H54 (cell line): Measurements from ENCODE around the gene PCDHA8.
"Not testable (repeated sequence)": the region's sequence is repeated elsewhere in the genome, so short reads cannot be mapped to it uniquely, and the experiment has no call there.

Source experiments
- DNase-seq: peaks from one replicate; pipeline ENCODE4 v3.0.0; 2011; ENCODE audit warnings: low spot score, mixed read lengths; ENCODE audit not compliant: insufficient read length
- FAIRE-seq: peaks from 3 replicates; lab custom pipeline; 2011; peaks lifted over from hg19 to GRCh38; lab: Jason Lieb, UNC
- POLR2A ChIP-seq: IDR thresholded peaks from 2 replicates; pipeline ENCODE4 v1.6.1; 2011; ENCODE audit warnings: low read depth, mild to moderate bottlenecking, low read length

The PCDHA8 gene

GRCh38 chr5:140808889-140809291, 32.1 kb upstream of the PCDHA8 start:
- FAIRE-seq (no peak), DNase-seq (no peak)
- TF ChIP-seq POLR2A, result no peak

GRCh38 chr5:140821375-140822280, 19.4 kb upstream of the PCDHA8 start, which contains the start of gene PCDHA5:
PCDHA5 (plus strand) TSS chr5:140821613.
- FAIRE-seq (no peak), DNase-seq (no peak)
- no peak for TF ChIP-seq POLR2A

GRCh38 chr5:140822281-140822629, 18.7 kb upstream of the PCDHA8 start:
- no peak for DNase-seq
- FAIRE-seq, result no peak
- TF ChIP-seq POLR2A, result no peak

GRCh38 chr5:140822969-140823368, 18.0 kb upstream of the PCDHA8 start:
- DNase-seq, FAIRE-seq: not testable (repeated sequence)

- no peak for DNase-seq
- TF ChIP-seq POLR2A, result no peak
- no peak for FAIRE-seq
These were observed 17.5 kb upstream of the PCDHA8 start for GRCh38 chr5:140823475-140823874.

GRCh38 chr5:140827704-140828361, 13.2 kb upstream of the PCDHA8 start, which contains the start of gene PCDHA6:
PCDHA6 (plus strand) TSS chr5:140827960; CDS start chr5:140828092, 132 bp downstream.
- DNase-seq, result no peak
- no peak for FAIRE-seq
- no peak for TF ChIP-seq POLR2A

GRCh38 chr5:140828362-140828737, 12.6 kb upstream of the PCDHA8 start:
- TF ChIP-seq POLR2A, result no peak
- no peak for FAIRE-seq
- no peak for DNase-seq

GRCh38 chr5:140829511-140830501, 11.2 kb upstream of the PCDHA8 start:
- not testable (repeated sequence) for DNase-seq, FAIRE-seq

- DNase-seq, result no peak
- no peak for FAIRE-seq
- TF ChIP-seq POLR2A, result no peak
These were observed 7.0 kb upstream of the PCDHA8 start, which contains the start of gene PCDHA7 for GRCh38 chr5:140833993-140834392. PCDHA7 (plus strand) TSS chr5:140834269; CDS start chr5:140834384, 115 bp downstream.

- FAIRE-seq, DNase-seq: not testable (repeated sequence)
These were observed 6.5 kb upstream of the PCDHA8 start for GRCh38 chr5:140834439-140835008.

GRCh38 chr5:140835622-140836510, 5.1 kb upstream of the PCDHA8 start:
- no peak for DNase-seq
- TF ChIP-seq POLR2A, result no peak
- FAIRE-seq, result no peak

- TF ChIP-seq POLR2A, result no peak
- no peak for FAIRE-seq
- no peak for DNase-seq
These were observed 2.1 kb downstream of the PCDHA8 start for GRCh38 chr5:140842798-140843733.

- not testable (repeated sequence) for FAIRE-seq, DNase-seq
These were observed 7.4 kb downstream of the PCDHA8 start, which contains the start of gene PCDHA9 for GRCh38 chr5:140848139-140849102. PCDHA9 (plus strand) TSS chr5:140848382; CDS start chr5:140848496, 114 bp downstream.

GRCh38 chr5:140849831-140850634, 9.0 kb downstream of the PCDHA8 start:
- FAIRE-seq, DNase-seq: not testable (repeated sequence)
